GM19351 (cell line): Measurements from ENCODE around the gene LTF.
"Not testable (repeated sequence)": the region's sequence is repeated elsewhere in the genome, so short reads cannot be mapped to it uniquely, and the experiment has no call there.

Source experiments
- ATAC-seq: cut with Tn5 transposase; IDR thresholded peaks from one replicate; pipeline ENCODE4 v1.9.1; 2021; ENCODE audit warnings: mild to moderate bottlenecking, moderate library complexity; ENCODE audit not compliant: unreplicated experiment

Gene LTF

GRCh38 chr3:46416811-46417510 lies 47.7 kb downstream of the LTF start:
- no peak for ATAC-seq

- ATAC-seq, result no peak
Observed at GRCh38 chr3:46416125-46416810, 48.4 kb downstream of the LTF start.

GRCh38 chr3:46414739-46415138 lies 50.0 kb downstream of the LTF start:
- no peak for ATAC-seq

GRCh38 chr3:46413951-46414350 lies 50.8 kb downstream of the LTF start:
- no peak for ATAC-seq

GRCh38 chr3:46412786-46413298 lies 51.9 kb downstream of the LTF start:
- no peak for ATAC-seq

- no peak for ATAC-seq
Observed at GRCh38 chr3:46411271-46411670, 53.4 kb downstream of the LTF start.

- ATAC-seq, result no peak
Observed at GRCh38 chr3:46410669-46411068, 54.0 kb downstream of the LTF start.

- ATAC-seq, result no peak
Observed at GRCh38 chr3:46409739-46410489, 54.8 kb downstream of the LTF start.

GRCh38 chr3:46408853-46409252 lies 55.9 kb downstream of the LTF start:
- no peak for ATAC-seq

- no peak for ATAC-seq
Observed at GRCh38 chr3:46407970-46408369, 56.7 kb downstream of the LTF start.

GRCh38 chr3:46406788-46407611 lies 57.7 kb downstream of the LTF start, which contains the start of the genes CCR5AS and CCRL2:
Gene CCR5AS (minus strand): TSS chr3:46407066.
Gene CCRL2 (plus strand): TSS chr3:46407259. CDS start chr3:46408080, 821 bp downstream.
- ATAC-seq, result peak; percentile 64

- ATAC-seq, result no peak
Observed at GRCh38 chr3:46406443-46406787, 58.3 kb downstream of the LTF start.

GRCh38 chr3:46405301-46406019 lies 59.2 kb downstream of the LTF start:
- no peak for ATAC-seq

- not testable (repeated sequence) for ATAC-seq
Observed at GRCh38 chr3:46402902-46403301, 61.8 kb downstream of the LTF start.

- no peak for ATAC-seq
Observed at GRCh38 chr3:46401579-46401978, 63.1 kb downstream of the LTF start.

GRCh38 chr3:46400846-46401245 lies 63.9 kb downstream of the LTF start:
- ATAC-seq, result no peak

- no peak for ATAC-seq
Observed at GRCh38 chr3:46400000-46400734, 64.5 kb downstream of the LTF start.

GRCh38 chr3:46399557-46399956 lies 65.1 kb downstream of the LTF start:
- no peak for ATAC-seq

GRCh38 chr3:46399098-46399497 lies 65.6 kb downstream of the LTF start:
- no peak for ATAC-seq
